LHCN-M2 (cell line): ENCODE data around the gene ANK3. TPM values are rescaled to one million over a fixed set of nuclear protein-coding genes. Genes with fewer than 3 reads are reported as not detected.

Source experiments
- DNase-seq: peaks from one replicate; pipeline ENCODE4 v3.0.0-alpha.2; 2012; ENCODE audit warnings: low read depth
- total RNA-seq: library from RNA; depleted of rRNA; stranded (reverse); fragments of >200 nt; gene quantifications from 2 replicates; pipeline ENCODE4 v1.2.3, GENCODE V29; 2014

ANK3 gene
- total RNA-seq, 1 experiment from 2014 or later: 4.5 TPM

GRCh38 chr10:60377955-60378354, 11.7 kb downstream of the ANK3 start:
- peak; percentile 49 for DNase-seq

- DNase-seq: no peak
Measured at GRCh38 chr10:60377042-60377352, 12.7 kb downstream of the ANK3 start.

GRCh38 chr10:60376221-60377041, 13.2 kb downstream of the ANK3 start:
- DNase-seq: no peak

GRCh38 chr10:60375293-60376004, 14.2 kb downstream of the ANK3 start:
- DNase-seq: no peak

GRCh38 chr10:60374836-60375235, 14.8 kb downstream of the ANK3 start:
- no peak for DNase-seq

GRCh38 chr10:60372436-60372835, 17.2 kb downstream of the ANK3 start:
- DNase-seq: no peak

- DNase-seq: no peak
Measured at GRCh38 chr10:60369547-60369930, 20.1 kb downstream of the ANK3 start.

- DNase-seq: no peak
Measured at GRCh38 chr10:60368875-60369546, 20.7 kb downstream of the ANK3 start.

GRCh38 chr10:60367901-60368300, 21.8 kb downstream of the ANK3 start:
- DNase-seq: no peak

- DNase-seq: no peak
Measured at GRCh38 chr10:60367431-60367830, 22.2 kb downstream of the ANK3 start.

- no peak for DNase-seq
Measured at GRCh38 chr10:60367024-60367423, 22.7 kb downstream of the ANK3 start.

- DNase-seq: peak; percentile 67
Measured at GRCh38 chr10:60363187-60363586, 26.5 kb downstream of the ANK3 start.

- no peak for DNase-seq
Measured at GRCh38 chr10:60362461-60362860, 27.2 kb downstream of the ANK3 start.

- peak; percentile 25 for DNase-seq
Measured at GRCh38 chr10:60359066-60359465, 30.6 kb downstream of the ANK3 start.

GRCh38 chr10:60358282-60358681, 31.4 kb downstream of the ANK3 start:
- no peak for DNase-seq

GRCh38 chr10:60353519-60354258, 36.0 kb downstream of the ANK3 start:
- peak; percentile 81 for DNase-seq

- DNase-seq: no peak
Measured at GRCh38 chr10:60352105-60352504, 37.6 kb downstream of the ANK3 start.

- DNase-seq: no peak
Measured at GRCh38 chr10:60351191-60351853, 38.4 kb downstream of the ANK3 start.

GRCh38 chr10:60350400-60350799, 39.3 kb downstream of the ANK3 start:
- DNase-seq: peak; percentile 42

GRCh38 chr10:60349426-60349825, 40.2 kb downstream of the ANK3 start:
- DNase-seq: no peak

GRCh38 chr10:60348982-60349381, 40.7 kb downstream of the ANK3 start:
- peak; percentile 57 for DNase-seq
